ENCODE measurements around the gene ADCY2.

GRCh38 chr5:7494481-7495130 is 98.7 kb downstream of the ADCY2 start:
- TF ChIP-seq CTCF (conservative IDR thresholded peaks at IDR 0.05; ENCODE audit: low read depth, low read length), result no peak
- no peak for TF ChIP-seq EZH2 (IDR thresholded peaks at IDR 0.05; ENCODE audit: borderline replicate concordance, low read depth, low read length, poor library complexity, severe bottlenecking)
